Measurements from ENCODE around the gene JPH3.
A peak's percentile ranks its signal among the peaks of the same experiment; 100 is the strongest.
"Not testable (repeated sequence)": the region's sequence is repeated elsewhere in the genome, so short reads cannot be mapped to it uniquely, and the experiment has no call there.

The JPH3 gene

GRCh38 chr16:87572959-87573358, 29.3 kb upstream of the JPH3 start:
- DNase-seq (ENCODE audit: insufficient read length, low spot score), result no peak
- FAIRE-seq, result no peak

GRCh38 chr16:87575027-87575804, 27.1 kb upstream of the JPH3 start:
- DNase-seq (ENCODE audit: insufficient read length, low spot score) (no peak), FAIRE-seq (no peak)

GRCh38 chr16:87576171-87576570, 26.1 kb upstream of the JPH3 start:
- DNase-seq (ENCODE audit: insufficient read length, low spot score), result no peak
- no peak for FAIRE-seq

- not testable (repeated sequence) for FAIRE-seq
These were observed 24.0 kb upstream of the JPH3 start for GRCh38 chr16:87578142-87578930.

GRCh38 chr16:87579691-87580090, 22.6 kb upstream of the JPH3 start:
- FAIRE-seq, result no peak
- DNase-seq (ENCODE audit: insufficient read length, low spot score), result no peak

More at GRCh38 chr16:87578142-87578930, 24.0 kb upstream of the JPH3 start:
- not testable (repeated sequence) for DNase-seq (ENCODE audit: insufficient read length, low spot score)

- peak; percentile 85 for FAIRE-seq
- peak; percentile 82 for DNase-seq (ENCODE audit: insufficient read length, low spot score)
These were observed 21.4 kb upstream of the JPH3 start for GRCh38 chr16:87580855-87581261.

- FAIRE-seq (peak; percentile 85), DNase-seq (ENCODE audit: insufficient read length, low spot score) (peak; percentile 98)
These were observed 20.5 kb upstream of the JPH3 start for GRCh38 chr16:87581857-87582215.

- peak; percentile 50 for DNase-seq (ENCODE audit: insufficient read length, low spot score)
- peak; percentile 33 for FAIRE-seq
These were observed 19.9 kb upstream of the JPH3 start for GRCh38 chr16:87582216-87582965.

GRCh38 chr16:87582966-87583325, 19.4 kb upstream of the JPH3 start:
- no peak for FAIRE-seq
- no peak for DNase-seq (ENCODE audit: insufficient read length, low spot score)

- FAIRE-seq (no peak), DNase-seq (ENCODE audit: insufficient read length, low spot score) (no peak)
These were observed 18.7 kb upstream of the JPH3 start for GRCh38 chr16:87583453-87584131.

- FAIRE-seq (peak; percentile 33), DNase-seq (ENCODE audit: insufficient read length, low spot score) (no peak)
These were observed 18.0 kb upstream of the JPH3 start for GRCh38 chr16:87584271-87584670.

- DNase-seq (ENCODE audit: insufficient read length, low spot score) (no peak), FAIRE-seq (no peak)
These were observed 17.3 kb upstream of the JPH3 start for GRCh38 chr16:87584975-87585374.

GRCh38 chr16:87585442-87586200, 16.7 kb upstream of the JPH3 start:
- FAIRE-seq, result no peak
- DNase-seq (ENCODE audit: insufficient read length, low spot score), result no peak

GRCh38 chr16:87586201-87586782, 16.0 kb upstream of the JPH3 start:
- no peak for FAIRE-seq
- DNase-seq (ENCODE audit: insufficient read length, low spot score), result no peak

- FAIRE-seq, result no peak
- no peak for DNase-seq (ENCODE audit: insufficient read length, low spot score)
These were observed 14.7 kb upstream of the JPH3 start for GRCh38 chr16:87587636-87588035.

- DNase-seq (ENCODE audit: insufficient read length, low spot score) (no peak), FAIRE-seq (peak; percentile 38)
These were observed 10.1 kb upstream of the JPH3 start for GRCh38 chr16:87592018-87592712.

- DNase-seq (ENCODE audit: insufficient read length, low spot score) (no peak), FAIRE-seq (no peak)
These were observed 8.5 kb upstream of the JPH3 start for GRCh38 chr16:87593710-87594258.

- FAIRE-seq (peak; percentile 23), DNase-seq (ENCODE audit: insufficient read length, low spot score) (no peak)
These were observed 6.6 kb upstream of the JPH3 start for GRCh38 chr16:87595712-87596111.

- no peak for DNase-seq (ENCODE audit: insufficient read length, low spot score)
- peak; percentile 100 for FAIRE-seq
These were observed 4.9 kb upstream of the JPH3 start for GRCh38 chr16:87597324-87597830.

Data from HTR-8/SVneo (cell line).